ENCODE results near the gene DNAH2. TPM values are rescaled to one million over a fixed set of nuclear protein-coding genes. Genes with fewer than 3 reads are reported as not detected.

The DNAH2 gene
- total RNA-seq, 4 donors from 2014 or later = under 0.01 to 0.10 (median 0.05) TPM; not detected in 1

GRCh38 chr17:7843536-7844291 is 126.2 kb downstream of the DNAH2 start:
- H3K4me3 ChIP-seq (ENCODE audit: low read depth, poor library complexity, severe bottlenecking) = peak overlapping the region; percentile 55
- TF ChIP-seq POLR2A (IDR thresholded peaks at IDR 0.05) (no peak), CTCF (IDR thresholded peaks at IDR 0.05) (no peak)
- DNase-seq (ENCODE audit: low spot score in 2 of 2) = peak; percentile 62 to 96
- intact Hi-C loops (cut with DNase I; ENCODE audit: low total_unique reads) = no loop called here
- WGBS, 2 donors = 1% methylated on average over 57 to 61 of the region's 61 CpGs

GRCh38 chr17:7844292-7845154 is 127.0 kb downstream of the DNAH2 start:
- DNase-seq (ENCODE audit: low spot score in 2 of 2) = peak; percentile 90 to 97
- intact Hi-C loops (cut with DNase I; ENCODE audit: low total_unique reads) = no loop called here

GRCh38 chr17:7845359-7846062 is 128.0 kb downstream of the DNAH2 start:
- peak in 1 of 2 donors; percentile 17 for DNase-seq (ENCODE audit: low spot score in 2 of 2)
- no peak overlapping the region for H3K4me3 ChIP-seq (ENCODE audit: low read depth, poor library complexity, severe bottlenecking)

More at GRCh38 chr17:7844292-7845154, 127.0 kb downstream of the DNAH2 start:
- 1% methylated on average over 48 to 54 of the region's 71 CpGs for WGBS, 2 donors
- H3K4me3 ChIP-seq (ENCODE audit: low read depth, poor library complexity, severe bottlenecking) = peak overlapping the region; percentile 55
- TF ChIP-seq POLR2A (IDR thresholded peaks at IDR 0.05) (no peak), CTCF (IDR thresholded peaks at IDR 0.05) (no peak)

GRCh38 chr17:7846063-7846735 is 128.7 kb downstream of the DNAH2 start:
- H3K4me3 ChIP-seq (ENCODE audit: low read depth, poor library complexity, severe bottlenecking) = no peak overlapping the region
- TF ChIP-seq POLR2A (IDR thresholded peaks at IDR 0.05) (no peak), CTCF (IDR thresholded peaks at IDR 0.05) (no peak)
- intact Hi-C loops (cut with DNase I; ENCODE audit: low total_unique reads) = no loop called here
- WGBS, 2 donors = 80 to 90% methylated on average over 18 to 22 of the region's 22 CpGs
- peak; percentile 12 to 82 for DNase-seq (ENCODE audit: low spot score in 2 of 2)

More at GRCh38 chr17:7845359-7846062, 128.0 kb downstream of the DNAH2 start:
- intact Hi-C loops (cut with DNase I; ENCODE audit: low total_unique reads) = no loop called here
- WGBS, 2 donors = 72 to 78% methylated on average over 14 to 15 of the region's 15 CpGs
- TF ChIP-seq CTCF (IDR thresholded peaks at IDR 0.05) (no peak), POLR2A (IDR thresholded peaks at IDR 0.05) (no peak)
